NCI-H82 treated with DMSO at 0.1 percent for 48 hours (cell line): ENCODE data around the gene PRDM2.

Experiments
- DNase-seq: peaks from one replicate; lab custom pipeline; 2025; ENCODE audit not compliant: unreplicated experiment; lab: John Stamatoyannopoulos, UW

The PRDM2 gene

GRCh38 chr1:13762642-13763041 is 62.7 kb downstream of the PRDM2 start:
- DNase-seq = no peak

DNA sequence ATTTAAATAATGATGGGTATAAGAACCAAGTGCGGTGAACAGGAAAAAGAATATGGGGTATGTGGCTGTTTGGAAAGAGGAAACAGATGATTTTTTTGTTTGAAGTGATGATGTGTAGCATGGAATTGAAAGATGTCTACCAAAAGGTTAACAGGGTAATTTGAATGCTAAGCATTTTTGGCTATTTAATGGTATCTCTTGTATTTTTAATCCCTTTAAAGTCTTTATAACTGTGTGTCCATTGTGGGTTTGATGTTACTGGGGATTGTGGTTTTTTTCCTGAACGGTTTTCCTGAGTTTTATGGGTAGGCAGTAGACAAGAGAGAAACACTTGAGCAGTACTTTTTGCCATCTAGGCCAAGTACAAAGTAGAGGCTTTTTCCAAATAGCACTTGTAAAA is 63.2 kb downstream of the PRDM2 start:
- no peak for DNase-seq

GRCh38 chr1:13763991-13764390 is 64.0 kb downstream of the PRDM2 start:
- no peak for DNase-seq

GRCh38 chr1:13764588-13765332 is 64.8 kb downstream of the PRDM2 start:
- no peak for DNase-seq

- no peak for DNase-seq
These were observed 66.9 kb downstream of the PRDM2 start for GRCh38 chr1:13766592-13767564.

GRCh38 chr1:13769212-13769611 is 69.2 kb downstream of the PRDM2 start:
- DNase-seq = no peak

DNA sequence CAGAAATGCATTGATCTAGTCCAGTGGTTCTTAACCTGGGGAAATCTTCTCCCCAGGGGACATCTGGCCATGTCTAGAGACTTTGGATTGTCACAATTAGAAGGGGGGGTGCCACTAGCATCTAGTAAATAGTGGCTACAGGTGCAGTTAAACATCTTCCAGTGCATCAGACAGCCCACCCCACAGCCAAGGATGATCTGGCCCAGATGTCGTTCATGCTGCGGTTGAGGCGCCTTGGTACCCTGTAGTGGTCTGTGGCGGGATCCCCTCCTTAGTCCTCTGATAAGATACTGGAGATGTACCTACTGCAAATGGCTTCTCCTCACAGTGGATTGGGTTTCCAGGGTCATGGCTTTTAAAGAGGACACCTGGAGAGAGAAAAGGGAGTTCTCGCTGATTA is 69.8 kb downstream of the PRDM2 start:
- no peak for DNase-seq

DNA sequence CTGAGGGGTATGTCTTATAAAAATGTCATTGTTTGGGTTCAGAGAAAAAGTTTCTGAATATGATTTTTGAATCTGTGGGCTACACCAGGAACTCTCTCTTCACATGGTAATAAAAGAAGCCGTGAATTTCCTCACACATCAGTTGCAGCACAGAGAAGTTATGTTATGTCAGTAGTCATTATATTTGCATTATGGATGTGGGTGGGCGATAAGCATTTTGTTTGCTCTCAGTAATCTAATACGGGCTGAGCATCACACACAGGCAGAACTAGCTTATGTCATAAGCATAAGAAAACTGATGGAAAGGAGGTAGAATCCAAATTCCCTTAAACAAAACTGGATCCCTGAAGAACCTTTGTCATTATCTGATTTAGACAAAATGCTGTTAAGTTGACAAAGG is 70.8 kb downstream of the PRDM2 start:
- DNase-seq = no peak

GRCh38 chr1:13771745-13772144 is 71.8 kb downstream of the PRDM2 start:
- DNase-seq = no peak

- no peak for DNase-seq
These were observed 72.3 kb downstream of the PRDM2 start for GRCh38 chr1:13772271-13772670.

GRCh38 chr1:13774121-13774520 is 74.1 kb downstream of the PRDM2 start:
- no peak for DNase-seq

DNA sequence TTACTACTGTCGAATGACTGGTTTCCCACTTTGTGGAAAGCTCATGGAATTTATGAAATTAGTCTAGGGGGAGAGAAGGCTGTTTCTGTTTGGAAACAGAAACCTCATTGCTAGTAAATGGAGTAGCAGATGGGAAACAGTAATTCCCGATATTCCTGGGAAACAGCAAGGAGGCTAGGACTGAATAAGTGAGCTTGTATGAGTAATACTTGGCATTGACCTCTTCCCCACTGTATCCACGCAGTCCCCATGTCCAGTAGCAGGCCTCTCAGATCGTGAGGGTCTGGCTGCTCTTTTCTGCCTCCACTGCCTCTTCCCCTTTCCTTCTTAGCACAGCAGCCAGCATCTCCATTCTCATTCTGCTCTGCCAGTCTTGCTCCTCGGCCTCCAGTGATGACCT is 75.5 kb downstream of the PRDM2 start:
- no peak for DNase-seq

- DNase-seq = no peak
These were observed 75.9 kb downstream of the PRDM2 start for GRCh38 chr1:13775916-13776315.

DNA sequence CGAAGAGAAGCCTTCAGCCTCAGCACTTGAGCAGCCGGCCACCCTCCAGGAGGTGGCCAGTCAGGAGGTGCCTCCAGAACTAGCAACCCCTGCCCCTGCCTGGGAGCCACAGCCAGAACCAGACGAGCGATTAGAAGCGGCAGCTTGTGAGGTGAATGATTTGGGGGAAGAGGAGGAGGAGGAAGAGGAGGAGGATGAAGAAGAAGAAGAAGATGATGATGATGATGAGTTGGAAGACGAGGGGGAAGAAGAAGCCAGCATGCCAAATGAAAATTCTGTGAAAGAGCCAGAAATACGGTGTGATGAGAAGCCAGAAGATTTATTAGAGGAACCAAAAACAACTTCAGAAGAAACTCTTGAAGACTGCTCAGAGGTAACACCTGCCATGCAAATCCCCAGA is 78.4 kb downstream of the PRDM2 start:
- DNase-seq = no peak

DNA sequence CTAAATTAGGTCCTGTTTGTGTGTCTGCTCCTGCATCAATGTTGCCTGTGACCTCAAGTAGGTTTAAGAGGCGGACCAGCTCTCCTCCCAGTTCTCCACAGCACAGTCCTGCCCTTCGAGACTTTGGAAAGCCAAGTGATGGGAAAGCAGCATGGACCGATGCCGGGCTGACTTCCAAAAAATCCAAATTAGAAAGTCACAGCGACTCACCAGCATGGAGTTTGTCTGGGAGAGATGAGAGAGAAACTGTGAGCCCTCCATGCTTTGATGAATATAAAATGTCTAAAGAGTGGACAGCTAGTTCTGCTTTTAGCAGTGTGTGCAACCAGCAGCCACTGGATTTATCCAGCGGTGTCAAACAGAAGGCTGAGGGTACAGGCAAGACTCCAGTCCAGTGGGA is 79.9 kb downstream of the PRDM2 start:
- no peak for DNase-seq

GRCh38 chr1:13780780-13781179 is 80.8 kb downstream of the PRDM2 start:
- no peak for DNase-seq

DNA sequence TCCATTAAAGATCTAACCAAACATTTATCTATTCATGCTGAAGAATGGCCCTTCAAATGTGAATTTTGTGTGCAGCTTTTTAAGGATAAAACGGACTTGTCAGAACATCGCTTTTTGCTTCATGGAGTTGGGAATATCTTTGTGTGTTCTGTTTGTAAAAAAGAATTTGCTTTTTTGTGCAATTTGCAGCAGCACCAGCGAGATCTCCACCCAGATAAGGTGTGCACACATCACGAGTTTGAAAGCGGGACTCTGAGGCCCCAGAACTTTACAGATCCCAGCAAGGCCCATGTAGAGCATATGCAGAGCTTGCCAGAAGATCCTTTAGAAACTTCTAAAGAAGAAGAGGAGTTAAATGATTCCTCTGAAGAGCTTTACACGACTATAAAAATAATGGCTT is 81.2 kb downstream of the PRDM2 start:
- no peak for DNase-seq

DNA sequence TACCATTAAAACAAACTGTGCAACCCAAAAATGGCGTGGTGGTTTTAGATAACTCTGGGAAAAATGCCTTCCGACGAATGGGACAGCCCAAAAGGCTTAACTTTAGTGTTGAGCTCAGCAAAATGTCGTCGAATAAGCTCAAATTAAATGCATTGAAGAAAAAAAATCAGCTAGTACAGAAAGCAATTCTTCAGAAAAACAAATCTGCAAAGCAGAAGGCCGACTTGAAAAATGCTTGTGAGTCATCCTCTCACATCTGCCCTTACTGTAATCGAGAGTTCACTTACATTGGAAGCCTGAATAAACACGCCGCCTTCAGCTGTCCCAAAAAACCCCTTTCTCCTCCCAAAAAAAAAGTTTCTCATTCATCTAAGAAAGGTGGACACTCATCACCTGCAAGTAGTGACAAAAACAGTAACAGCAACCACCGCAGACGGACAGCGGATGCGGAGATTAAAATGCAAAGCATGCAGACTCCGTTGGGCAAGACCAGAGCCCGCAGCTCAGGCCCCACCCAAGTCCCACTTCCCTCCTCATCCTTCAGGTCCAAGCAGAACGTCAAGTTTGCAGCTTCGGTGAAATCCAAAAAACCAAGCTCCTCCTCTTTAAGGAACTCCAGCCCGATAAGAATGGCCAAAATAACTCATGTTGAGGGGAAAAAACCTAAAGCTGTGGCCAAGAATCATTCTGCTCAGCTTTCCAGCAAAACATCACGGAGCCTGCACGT is 82.1 kb downstream of the PRDM2 start:
- no peak for DNase-seq

DNA sequence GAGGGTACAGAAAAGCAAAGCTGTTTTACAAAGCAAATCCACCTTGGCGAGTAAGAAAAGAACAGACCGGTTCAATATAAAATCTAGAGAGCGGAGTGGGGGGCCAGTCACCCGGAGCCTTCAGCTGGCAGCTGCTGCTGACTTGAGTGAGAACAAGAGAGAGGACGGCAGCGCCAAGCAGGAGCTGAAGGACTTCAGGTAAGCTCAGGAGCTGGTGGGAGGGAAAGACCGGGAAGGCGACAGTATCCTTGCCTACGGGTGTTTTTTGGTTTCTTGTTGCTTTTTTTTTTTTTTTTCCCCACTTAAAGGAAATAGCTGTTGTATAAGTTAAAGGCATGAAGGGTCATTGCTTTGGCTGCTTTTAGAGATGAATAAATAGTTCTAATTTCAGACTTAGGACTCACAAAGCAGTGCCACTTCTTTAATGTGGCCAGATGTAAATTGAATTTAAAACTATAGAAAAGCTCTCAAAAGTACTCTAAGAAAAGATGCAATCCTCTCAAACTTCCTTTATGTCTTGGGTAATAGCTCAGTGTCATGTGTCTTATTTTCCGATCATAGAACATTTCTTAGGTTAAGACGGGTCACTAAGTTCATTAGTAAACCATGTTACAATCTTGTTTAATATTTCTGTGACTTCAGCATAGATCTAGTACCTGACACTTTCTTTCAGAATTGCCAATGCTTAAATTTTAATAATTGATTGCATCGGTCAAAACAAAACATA is 82.8 kb downstream of the PRDM2 start:
- no peak for DNase-seq

GRCh38 chr1:13783551-13783950 is 83.6 kb downstream of the PRDM2 start:
- no peak for DNase-seq

DNA sequence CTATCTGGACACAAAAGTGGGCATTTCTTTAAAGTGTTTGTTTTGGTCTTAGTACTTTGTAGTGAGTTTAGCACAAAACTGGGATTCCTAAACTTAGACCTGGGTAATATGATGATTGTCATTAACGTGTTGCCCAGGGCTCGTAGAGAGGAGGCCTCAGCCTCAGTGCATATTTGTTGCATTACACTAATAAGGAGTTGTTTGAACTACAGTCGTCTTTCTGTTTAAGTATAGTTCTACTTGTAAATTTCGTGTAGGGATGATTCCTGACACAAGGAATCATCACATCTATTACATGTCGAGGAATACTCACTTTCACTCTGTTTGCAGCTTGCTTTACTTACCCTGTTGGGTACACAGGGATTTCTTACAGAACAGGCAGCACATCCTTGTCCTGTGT is 85.0 kb downstream of the PRDM2 start:
- no peak for DNase-seq
